HepG2 (cell line): Measurements from ENCODE around the gene GRM2. TPM values are rescaled to one million over a fixed set of nuclear protein-coding genes. Genes with fewer than 3 reads are reported as not detected.

Source experiments
- ATF6 ChIP-seq: sonication (generic); formaldehyde crosslinking; conservative IDR thresholded peaks from 2 replicates; pipeline ENCODE4 v1.4.0; 2020; ENCODE audit warnings: missing genetic modification reagents
- BCL3 ChIP-seq: sonication (generic); formaldehyde crosslinking; IDR thresholded peaks from 2 replicates; pipeline ENCODE4 v1.5.1; 2020; ENCODE audit warnings: mild to moderate bottlenecking, missing genetic modification reagents, moderate library complexity
- E2F1 ChIP-seq: sonication (generic); formaldehyde crosslinking; IDR thresholded peaks from 2 replicates; pipeline ENCODE4 v1.5.0; 2020; ENCODE audit warnings: missing genetic modification reagents
- FOXA3 ChIP-seq: IDR thresholded peaks from 2 replicates; pipeline ENCODE4 v1.6.1; 2016; ENCODE audit warnings: missing genetic modification reagents, missing compliant biosample characterization
- GATAD1 ChIP-seq: IDR thresholded peaks from 2 replicates; pipeline ENCODE4 v1.6.1; 2016; ENCODE audit warnings: missing genetic modification reagents, missing compliant biosample characterization
- GLI4 ChIP-seq: sonication (generic); formaldehyde crosslinking; IDR thresholded peaks from 2 replicates; pipeline ENCODE4 v1.5.1; 2020; ENCODE audit warnings: missing genetic modification reagents, mild to moderate bottlenecking, moderate library complexity, borderline replicate concordance
- HNRNPH1 ChIP-seq: fragments of 200-400 bp; formaldehyde crosslinking; optimal IDR thresholded peaks from 2 replicates; pipeline ENCODE3; 2017; ENCODE audit warnings: mild to moderate bottlenecking, low read depth, low read length
- NFIC ChIP-seq: IDR thresholded peaks from 2 replicates; pipeline ENCODE4 v1.6.1; 2012; ENCODE audit warnings: mild to moderate bottlenecking, low read length, inconsistent platforms
- REXO4 ChIP-seq: sonication (generic); formaldehyde crosslinking; IDR thresholded peaks from 2 replicates; pipeline ENCODE4 v1.8.0; 2022; ENCODE audit warnings: missing genetic modification reagents, mild to moderate bottlenecking, borderline replicate concordance
- SATB2 ChIP-seq: sonication (generic); formaldehyde crosslinking; IDR thresholded peaks from 2 replicates; pipeline ENCODE4 v1.5.0; 2020; ENCODE audit warnings: missing genetic modification reagents
- SIN3B ChIP-seq: fragments of 150-350 bp; IDR thresholded peaks from 2 replicates; pipeline ENCODE4 v1.6.1; 2014; ENCODE audit warnings: low read length
- ZBTB14 ChIP-seq: sonication (generic); formaldehyde crosslinking; IDR thresholded peaks from 2 replicates; pipeline ENCODE4 v1.4.0; 2020; ENCODE audit warnings: missing genetic modification reagents
- ZFP1 ChIP-seq: IDR thresholded peaks from 2 replicates; pipeline ENCODE4 v1.6.1; 2016
- ZGPAT ChIP-seq: IDR thresholded peaks from 2 replicates; pipeline ENCODE4 v1.6.1; 2016; ENCODE audit warnings: mild to moderate bottlenecking
- ZNF543 ChIP-seq: sonication (generic); formaldehyde crosslinking; IDR thresholded peaks from 2 replicates; pipeline ENCODE4 v1.4.0; 2020; ENCODE audit warnings: mild to moderate bottlenecking, missing genetic modification reagents
- ZNF574 ChIP-seq: sonication (generic); formaldehyde crosslinking; IDR thresholded peaks from 2 replicates; pipeline ENCODE4 v1.4.0; 2020; ENCODE audit warnings: missing genetic modification reagents
- ZNF816 ChIP-seq: sonication (generic); formaldehyde crosslinking; IDR thresholded peaks from 2 replicates; pipeline ENCODE4 v1.8.0; 2022; ENCODE audit warnings: missing genetic modification reagents, mild to moderate bottlenecking, borderline replicate concordance
- ZNF841 ChIP-seq: sonication (generic); formaldehyde crosslinking; IDR thresholded peaks from 2 replicates; pipeline ENCODE4 v1.8.1; 2023; ENCODE audit warnings: missing genetic modification reagents, borderline replicate concordance
- ZSCAN30 ChIP-seq: sonication (generic); formaldehyde crosslinking; IDR thresholded peaks from 2 replicates; pipeline ENCODE4 v1.5.0; 2020; ENCODE audit warnings: mild to moderate bottlenecking, missing genetic modification reagents
- ZZZ3 ChIP-seq: sonication (generic); formaldehyde crosslinking; IDR thresholded peaks from 2 replicates; pipeline ENCODE4 v1.4.0; 2020; ENCODE audit warnings: missing genetic modification reagents, mild to moderate bottlenecking, borderline replicate concordance
- polyA plus RNA-seq, 8 experiments: library from polyadenylated mRNA; depleted of rRNA in 3 of 8; stranded (reverse) in 7 of 8; unstranded in 1 of 8; fragments of >200 nt; fragmentation: Illumina TruSeq in 4 of 8; extraction: Trizol in 4 of 8; gene quantifications; 2 replicates each; pipeline versions ENCODE4 v1.2.1 to v1.2.3, GENCODE V29; 2011 to 2016; ENCODE audit warnings: low read depth in 4 of 8, missing spikeins in 1 of 8, mixed read lengths in 1 of 8; ENCODE audit not compliant: insufficient read depth in 1 of 8
- total RNA-seq, 5 experiments: library from RNA; depleted of rRNA; stranded (reverse); fragments of >200 nt; fragmentation: Illumina TruSeq; extraction: Trizol; gene quantifications; 2 replicates each; pipeline ENCODE4 v1.2.3, GENCODE V29; 2016; ENCODE audit warnings: low read depth in 1 of 5

Gene GRM2
- total and polyA plus RNA-seq, 2 of the 13 experiments (the other 11 are each of a cell fraction or from before 2014, with no cell fraction given), result 0.04 to 0.07 TPM

- TF ChIP-seq ZGPAT (peak; percentile 75; the same call in 1 of the 2 replicates), ATF6 (CRISPR knock-in tag) (no peak), ZNF816 (CRISPR knock-in tag) (0 out of 2 replicates have a peak, but pooled peaks have one; percentile 66), GLI4 (CRISPR knock-in tag) (0 out of 2 replicates have a peak, but pooled peaks have one; percentile 92), GATAD1 (CRISPR knock-in tag) (peak; percentile 67; the same call in 1 of the 2 replicates), FOXA3 (CRISPR knock-in tag) (no peak), ZNF574 (CRISPR knock-in tag) (peak; percentile 22; the same call in 1 of the 2 replicates), SIN3B (no peak), ZFP1 (CRISPR knock-in tag) (peak; percentile 57; the same call in 1 of the 2 replicates), SATB2 (CRISPR knock-in tag) (no peak), ZNF841 (CRISPR knock-in tag) (no peak), HNRNPH1 (no peak), ZNF543 (CRISPR knock-in tag) (no peak), BCL3 (CRISPR knock-in tag) (no peak), ZSCAN30 (CRISPR knock-in tag) (peak; percentile 68; the same call in 1 of the 2 replicates), ZBTB14 (CRISPR knock-in tag) (no peak), REXO4 (CRISPR knock-in tag) (no peak), E2F1 (CRISPR knock-in tag) (no peak; the same call in 1 of the 2 replicates), ZZZ3 (CRISPR knock-in tag) (no peak; the same call in 1 of the 2 replicates), NFIC (no peak)
Measured at GRCh38 chr3:51671734-51672475, 35.0 kb upstream of the GRM2 start (continued).
